Left ventricle myocardium superior (tissue), 1 donor: ENCODE results near the gene STAT4. TPM values are rescaled to one million over a fixed set of nuclear protein-coding genes. Genes with fewer than 3 reads are reported as not detected.
A peak's percentile ranks its signal among the peaks of the same experiment; 100 is the strongest.

Source experiments
- ATAC-seq: fragments of 200-7000 bp; cut with Tn5 transposase; one replicate; pipeline ENCODE4 v1.9.1; 2020; ENCODE audit warnings: mild to moderate bottlenecking, moderate library complexity
- DNase-seq: peaks from one replicate; pipeline ENCODE4 v3.0.0-alpha.2; 2020
- intact Hi-C: fragments of 100-400 bp; cut with micrococcal nuclease; formaldehyde crosslinking; loops from one replicate; pipeline ENCODE4 v1.11.0; 2022
- total RNA-seq: library from RNA; stranded (reverse); fragmentation: NEBNext Ultra II Directional; extraction: Animal tissue kit (Norgen Biotek cat#: 25700); gene quantifications from one replicate; pipeline ENCODE4 v1.2.1, GENCODE V29; 2021
- donor health status: DM: no; HTN: yes; CAD: no; lungs with severe emphysema.

The STAT4 gene
- total RNA-seq, 1 donor from 2014 or later, result 0.57 TPM

- no peak for DNase-seq
- peak; percentile 65 for ATAC-seq
- intact Hi-C loops, result no loop called here
Measured at GRCh38 chr2:191152482-191153240, 1.9 kb upstream of the STAT4 start.

GRCh38 chr2:191151331-191151730 lies 537 bp upstream of the STAT4 start:
- intact Hi-C loops, result no loop called here
- DNase-seq, result no peak
- ATAC-seq, result no peak

- intact Hi-C loops, result no loop called here
- no peak for DNase-seq
- no peak for ATAC-seq
Measured at GRCh38 chr2:191150230-191150599, 579 bp downstream of the STAT4 start.

- ATAC-seq (no peak), DNase-seq (no peak)
- intact Hi-C loops, result no loop called here
Measured at GRCh38 chr2:191149391-191149790, 1.4 kb downstream of the STAT4 start.

GRCh38 chr2:191148791-191149190 lies 2.0 kb downstream of the STAT4 start:
- intact Hi-C loops, result no loop called here
- ATAC-seq (no peak), DNase-seq (no peak)

GRCh38 chr2:191148281-191148680 lies 2.5 kb downstream of the STAT4 start:
- intact Hi-C loops, result no loop called here
- no peak for DNase-seq
- no peak for ATAC-seq

- ATAC-seq (no peak), DNase-seq (no peak)
- intact Hi-C loops, result no loop called here
Measured at GRCh38 chr2:191145769-191146471, 4.9 kb downstream of the STAT4 start.

GRCh38 chr2:191144217-191144616 lies 6.6 kb downstream of the STAT4 start:
- ATAC-seq (no peak), DNase-seq (no peak)
- intact Hi-C loops, result no loop called here

- ATAC-seq (no peak), DNase-seq (no peak)
- intact Hi-C loops, result no loop called here
Measured at GRCh38 chr2:191143791-191144190, 7.0 kb downstream of the STAT4 start.

GRCh38 chr2:191128911-191129304 lies 21.9 kb downstream of the STAT4 start:
- ATAC-seq, result no peak
- intact Hi-C loops, result no loop called here
- DNase-seq, result no peak

- ATAC-seq (no peak), DNase-seq (no peak)
- intact Hi-C loops, result no loop called here
Measured at GRCh38 chr2:191128172-191128910, 22.5 kb downstream of the STAT4 start.

GRCh38 chr2:191127235-191127634 lies 23.6 kb downstream of the STAT4 start:
- ATAC-seq (no peak), DNase-seq (no peak)
- intact Hi-C loops, result no loop called here

GRCh38 chr2:191126386-191127085 lies 24.3 kb downstream of the STAT4 start:
- intact Hi-C loops, result no loop called here
- DNase-seq (no peak), ATAC-seq (no peak)

- no peak for ATAC-seq
- intact Hi-C loops, result no loop called here
- DNase-seq, result no peak
Measured at GRCh38 chr2:191125646-191126045, 25.1 kb downstream of the STAT4 start.

GRCh38 chr2:191122638-191123294 lies 28.0 kb downstream of the STAT4 start:
- intact Hi-C loops, result no loop called here
- no peak for DNase-seq
- no peak for ATAC-seq

GRCh38 chr2:191117341-191117740 lies 33.5 kb downstream of the STAT4 start:
- DNase-seq, result no peak
- intact Hi-C loops, result no loop called here
- ATAC-seq, result no peak

- DNase-seq, result no peak
- intact Hi-C loops, result no loop called here
- no peak for ATAC-seq
Measured at GRCh38 chr2:191115804-191116203, 35.0 kb downstream of the STAT4 start.

GRCh38 chr2:191115391-191115790 lies 35.4 kb downstream of the STAT4 start:
- intact Hi-C loops, result no loop called here
- no peak for DNase-seq
- no peak for ATAC-seq

- ATAC-seq, result no peak
- no peak for DNase-seq
- intact Hi-C loops, result no loop called here
Measured at GRCh38 chr2:191114403-191114886, 36.3 kb downstream of the STAT4 start.
